Measurements from ENCODE around the gene HOXA13. TPM values are rescaled to one million over a fixed set of nuclear protein-coding genes. Genes with fewer than 3 reads are reported as not detected.

The HOXA13 gene
- polyA plus RNA-seq, 1 donor (not counting 4 experiments of a cell fraction or from before 2014, with no cell fraction given): not detected

DNA sequence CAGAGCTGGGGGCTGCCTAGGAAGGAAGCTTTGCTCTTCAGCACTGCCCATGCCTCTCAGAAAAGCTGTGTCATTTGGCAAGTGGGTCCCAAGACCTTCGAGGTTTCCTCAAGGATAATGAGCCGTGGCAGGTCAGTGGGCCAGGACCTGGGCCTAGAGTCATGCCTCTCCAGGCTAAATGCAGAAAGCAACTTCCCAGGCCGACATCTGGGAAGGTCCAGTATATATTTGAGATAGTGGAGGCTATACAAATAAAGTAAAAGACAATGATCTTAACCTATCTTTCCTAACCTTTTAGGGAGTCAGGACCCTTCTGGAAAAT, 23.4 kb downstream of the HOXA13 start:
- Histone ChIP-seq H3K9ac (ENCODE audit: control insufficient read depth, extremely low read depth, insufficient read depth, low read length) (no peak overlapping the region), H3K4me1 (ENCODE audit: control insufficient read depth, extremely low read depth, insufficient read depth, low read length) (peaks cover 18% of the 10 kb centered on the region), H3K27ac (ENCODE audit: control insufficient read depth, insufficient read depth, low read length) (no peak overlapping the region), H3K27me3 (ENCODE audit: control insufficient read depth, extremely low read depth, insufficient read depth, low read length) (peaks cover 6% of the 10 kb centered on the region), H3K4me2 (ENCODE audit: control insufficient read depth, extremely low read depth, insufficient read depth, low read depth, low read length) (no peak overlapping the region), H2AFZ (ENCODE audit: control insufficient read depth, low read length) (no peak overlapping the region), H3K4me3 (ENCODE audit: control insufficient read depth in 2 of 3, extremely low read depth in 1 of 3, insufficient read depth in 2 of 3, low read depth in 1 of 3, low read length in 3 of 3) (no peak overlapping the region), H3K9me1 (ENCODE audit: control insufficient read depth, extremely low read depth, insufficient read depth, low read length) (no peaks in the 10 kb centered on the region), H3K79me2 (ENCODE audit: control insufficient read depth, insufficient read depth, low read length) (peaks cover 17% of the 10 kb centered on the region), H3K9me3 (ENCODE audit: control insufficient read depth, low read depth, low read length) (no peaks in the 10 kb centered on the region), H4K20me1 (ENCODE audit: control insufficient read depth, extremely low read depth, insufficient read depth, low read length) (no peaks in the 10 kb centered on the region), H3K36me3 (ENCODE audit: control insufficient read depth in 2 of 2, extremely low read depth in 1 of 2, insufficient read depth in 2 of 2, low read length in 2 of 2) (peaks cover 0 to 4% of the 10 kb centered on the region in 2 experiments)
- TF ChIP-seq, protein P1, sequence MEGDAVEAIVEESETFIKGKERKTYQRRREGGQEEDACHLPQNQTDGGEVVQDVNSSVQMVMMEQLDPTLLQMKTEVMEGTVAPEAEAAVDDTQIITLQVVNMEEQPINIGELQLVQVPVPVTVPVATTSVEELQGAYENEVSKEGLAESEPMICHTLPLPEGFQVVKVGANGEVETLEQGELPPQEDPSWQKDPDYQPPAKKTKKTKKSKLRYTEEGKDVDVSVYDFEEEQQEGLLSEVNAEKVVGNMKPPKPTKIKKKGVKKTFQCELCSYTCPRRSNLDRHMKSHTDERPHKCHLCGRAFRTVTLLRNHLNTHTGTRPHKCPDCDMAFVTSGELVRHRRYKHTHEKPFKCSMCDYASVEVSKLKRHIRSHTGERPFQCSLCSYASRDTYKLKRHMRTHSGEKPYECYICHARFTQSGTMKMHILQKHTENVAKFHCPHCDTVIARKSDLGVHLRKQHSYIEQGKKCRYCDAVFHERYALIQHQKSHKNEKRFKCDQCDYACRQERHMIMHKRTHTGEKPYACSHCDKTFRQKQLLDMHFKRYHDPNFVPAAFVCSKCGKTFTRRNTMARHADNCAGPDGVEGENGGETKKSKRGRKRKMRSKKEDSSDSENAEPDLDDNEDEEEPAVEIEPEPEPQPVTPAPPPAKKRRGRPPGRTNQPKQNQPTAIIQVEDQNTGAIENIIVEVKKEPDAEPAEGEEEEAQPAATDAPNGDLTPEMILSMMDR (optimal IDR thresholded peaks at IDR 0.05 in 1 of 3, IDR thresholded peaks at IDR 0.05 in 1 of 3, conservative IDR thresholded peaks at IDR 0.05 in 1 of 3; ENCODE audit: extremely low read depth in 1 of 3, insufficient read depth in 2 of 3, low read length in 3 of 3): no peak
- TF ChIP-seq EZH2 (IDR thresholded peaks at IDR 0.05; ENCODE audit: low read length): no peak
- no peak for FAIRE-seq
- DNase-seq (ENCODE audit: low read depth, low spot score): no peak
- dilution Hi-C loops (cut with MboI; ENCODE audit: extremely low pct_ligation_motif_present, low sequenced_read_pairs): no loop called here

DNA sequence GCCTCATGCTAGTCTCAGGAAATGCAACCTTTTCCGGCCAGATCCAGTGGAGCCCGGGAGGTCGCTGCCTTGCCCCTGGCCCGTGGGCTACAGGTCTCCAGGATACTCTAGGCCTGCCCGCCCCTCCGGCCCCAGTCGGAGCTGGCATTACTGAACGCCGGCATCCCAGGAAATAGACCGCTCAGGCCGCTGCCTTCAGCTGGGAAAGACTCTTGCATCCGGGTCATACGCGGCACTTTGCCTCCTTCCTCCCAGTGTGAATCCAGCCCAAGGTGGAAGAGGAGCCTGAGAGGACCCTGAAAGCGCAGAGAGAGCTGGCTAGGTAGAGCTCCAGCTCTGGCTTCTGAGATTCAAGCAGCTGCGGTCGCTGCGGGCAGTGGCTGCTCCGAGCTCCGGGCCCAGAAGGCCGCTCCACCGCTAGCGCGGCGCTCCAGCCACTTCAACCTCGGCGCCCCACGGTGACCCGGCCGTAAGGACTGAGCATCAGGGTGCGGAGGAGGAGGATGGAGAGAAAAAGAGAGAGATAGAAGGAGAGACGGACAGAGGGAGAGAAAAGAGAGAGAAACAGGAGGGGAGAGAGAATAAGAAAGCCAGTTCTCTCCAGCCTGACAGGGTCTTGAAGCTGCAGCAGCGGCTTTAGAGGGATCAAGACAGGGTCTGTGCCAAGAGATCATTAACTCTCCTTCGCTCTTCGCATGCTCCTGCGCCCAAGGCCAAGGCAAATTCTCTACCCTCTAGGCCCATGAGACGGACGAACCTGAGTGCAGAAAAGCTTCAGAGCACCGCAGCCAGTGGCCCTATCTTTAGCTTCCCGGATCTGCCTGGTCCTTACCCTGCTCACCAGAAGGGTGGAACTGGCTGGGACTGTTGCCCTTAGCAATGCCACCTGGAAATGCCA, 24.0 kb downstream of the HOXA13 start:
- Histone ChIP-seq H3K9ac (ENCODE audit: control insufficient read depth, extremely low read depth, insufficient read depth, low read length) (no peak overlapping the region), H3K79me2 (ENCODE audit: control insufficient read depth, insufficient read depth, low read length) (peaks cover 23% of the 10 kb centered on the region), H3K4me1 (ENCODE audit: control insufficient read depth, extremely low read depth, insufficient read depth, low read length) (peaks cover 24% of the 10 kb centered on the region), H3K4me2 (ENCODE audit: control insufficient read depth, extremely low read depth, insufficient read depth, low read depth, low read length) (no peak overlapping the region), H3K9me3 (ENCODE audit: control insufficient read depth, low read depth, low read length) (no peaks in the 10 kb centered on the region), H4K20me1 (ENCODE audit: control insufficient read depth, extremely low read depth, insufficient read depth, low read length) (no peaks in the 10 kb centered on the region), H3K4me3 (ENCODE audit: control insufficient read depth in 2 of 3, extremely low read depth in 1 of 3, insufficient read depth in 2 of 3, low read depth in 1 of 3, low read length in 3 of 3) (no peak overlapping the region), H3K36me3 (ENCODE audit: control insufficient read depth in 2 of 2, extremely low read depth in 1 of 2, insufficient read depth in 2 of 2, low read length in 2 of 2) (peaks cover 0 to 4% of the 10 kb centered on the region in 2 experiments), H3K27me3 (ENCODE audit: control insufficient read depth, extremely low read depth, insufficient read depth, low read length) (peaks cover 6% of the 10 kb centered on the region), H3K27ac (ENCODE audit: control insufficient read depth, insufficient read depth, low read length) (no peak overlapping the region), H2AFZ (ENCODE audit: control insufficient read depth, low read length) (no peak overlapping the region), H3K9me1 (ENCODE audit: control insufficient read depth, extremely low read depth, insufficient read depth, low read length) (no peaks in the 10 kb centered on the region)
- dilution Hi-C loops (cut with MboI; ENCODE audit: extremely low pct_ligation_motif_present, low sequenced_read_pairs): no loop called here
- DNase-seq (ENCODE audit: low read depth, low spot score) (no peak), FAIRE-seq (no peak)
- no peak for TF ChIP-seq EZH2 (IDR thresholded peaks at IDR 0.05; ENCODE audit: low read length)
- TF ChIP-seq, protein P1 (optimal IDR thresholded peaks at IDR 0.05 in 1 of 3, IDR thresholded peaks at IDR 0.05 in 1 of 3, conservative IDR thresholded peaks at IDR 0.05 in 1 of 3; ENCODE audit: extremely low read depth in 1 of 3, insufficient read depth in 2 of 3, low read length in 3 of 3): no peak

Data from keratinocyte (primary cell).